ENCODE data around the gene USHBP1. TPM values are rescaled to one million over a fixed set of nuclear protein-coding genes. Genes with fewer than 3 reads are reported as not detected.

USHBP1 gene
- total and polyA plus RNA-seq, 4 experiments from 2014 or later, result 0.10 to 0.33 TPM; not detected in 2

DNA sequence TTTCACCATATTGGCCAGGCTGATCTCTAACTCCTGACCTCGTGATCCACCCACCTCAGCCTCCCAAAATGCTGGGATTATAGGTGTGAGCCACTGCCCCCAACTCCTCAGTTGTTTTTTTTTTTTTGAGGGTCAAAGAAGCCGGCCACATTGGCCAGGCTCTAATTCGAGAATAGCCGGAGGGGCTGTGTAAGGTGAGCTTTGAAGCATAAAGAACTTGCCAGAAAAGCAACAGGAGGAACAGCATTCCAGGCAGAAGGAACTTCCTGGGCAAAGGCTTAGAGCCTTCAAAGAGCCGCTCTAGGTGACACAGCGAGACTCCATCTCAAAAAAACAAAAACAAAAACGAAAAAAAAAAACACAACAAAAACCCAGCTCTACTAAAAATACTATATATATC is 1.5 kb upstream of the USHBP1 start:
- H3K4me3 ChIP-seq (ENCODE audit: low read length in 2 of 2), result no peak overlapping the region
- H3K36me3 ChIP-seq (ENCODE audit: insufficient read depth, low read length), result peaks cover 5% of the 10 kb centered on the region
- intact Hi-C loops (cut with micrococcal nuclease), result loop anchor here (2.0 to 5.0 kb wide), 2 partner anchors 39 to 71 kb away; partner anchors contain the start of genes GTPBP3 and OCEL1
- H3K27me3 Mint-ChIP-seq, result peaks cover 1 to 2% of the 10 kb centered on the region in 2 donors
- H3K27ac Mint-ChIP-seq, result peak overlapping the region in 3 of 7 donors; percentile 23 to 48 (median 40)
- H3K4me1 ChIP-seq (ENCODE audit: insufficient read depth, low read length), result peaks cover 26% of the 10 kb centered on the region
- POLR2A ChIA-PET (ENCODE audit: partially characterized antibody), result interaction anchor here (1.3 to 3.4 kb wide), 7 partner anchors 40 to 191 kb away, joined by 3 to 39 read pairs (median 11); partner anchors contain the start of genes DDA1, HAUS8, MYO9B and OCEL1
- no peaks in the 10 kb centered on the region for H3K9me3 ChIP-seq (ENCODE audit: control insufficient read depth in 1 of 2, low read length in 2 of 2)
- H3K4me1 Mint-ChIP-seq, result peaks cover 12 to 34% (median 27%) of the 10 kb centered on the region in 4 donors
- H3K9me3 Mint-ChIP-seq, result no peaks in the 10 kb centered on the region
- H3K36me3 Mint-ChIP-seq, result peaks cover 4 to 18% of the 10 kb centered on the region in 2 donors
- no peaks in the 10 kb centered on the region for H3K27me3 ChIP-seq (ENCODE audit: insufficient read depth, low read length)
- DNase-seq, result no peak
- CTCF ChIA-PET (ENCODE audit: partially characterized antibody), result interaction anchor here (0.9 to 6.0 kb wide), 8 partner anchors 11 to 82 kb away, joined by 3 to 47 read pairs (median 5); partner anchors contain the start of gene ANKLE1
- H3K27ac ChIP-seq (ENCODE audit: low read depth, low read length), result no peak overlapping the region
- peak overlapping the region in 1 of 8 donors; percentile 21 for H3K4me3 Mint-ChIP-seq

GRCh38 chr19:17263712-17264640 is 569 bp downstream of the USHBP1 start:
- H3K36me3 ChIP-seq (ENCODE audit: insufficient read depth, low read length), result peaks cover 3% of the 10 kb centered on the region
- H3K27ac ChIP-seq (ENCODE audit: low read depth, low read length), result no peak overlapping the region
- no peak for DNase-seq
- CTCF ChIA-PET (ENCODE audit: partially characterized antibody), result interaction anchor here (0.8 to 8.0 kb wide), 7 partner anchors 11 to 155 kb away, joined by 3 to 65 read pairs (median 4); partner anchors contain the start of genes ANKLE1 and OCEL1
- no peaks in the 10 kb centered on the region for H3K9me3 ChIP-seq (ENCODE audit: control insufficient read depth in 1 of 2, low read length in 2 of 2)
- Mint-ChIP-seq H3K9me3 (no peaks in the 10 kb centered on the region), H3K27me3 (peaks cover 1 to 2% of the 10 kb centered on the region in 2 donors), H3K4me3 (no peak overlapping the region), H3K27ac (peak overlapping the region in 6 of 7 donors; percentile 7 to 92 (median 51)), H3K36me3 (peaks cover 0 to 10% of the 10 kb centered on the region in 2 donors), H3K4me1 (peaks cover 15 to 39% (median 31%) of the 10 kb centered on the region in 4 donors)
- H3K27me3 ChIP-seq (ENCODE audit: insufficient read depth, low read length), result no peaks in the 10 kb centered on the region
- intact Hi-C loops (cut with micrococcal nuclease), result no loop called here
- peaks cover 29% of the 10 kb centered on the region for H3K4me1 ChIP-seq (ENCODE audit: insufficient read depth, low read length)
- POLR2A ChIA-PET (ENCODE audit: partially characterized antibody), result interaction anchor here (0.8 to 1.2 kb wide), 2 partner anchors 19 to 125 kb away, joined by 3 read pairs; no protein-coding TSS in a partner anchor
- no peak overlapping the region for H3K4me3 ChIP-seq (ENCODE audit: low read length in 2 of 2)

DNA sequence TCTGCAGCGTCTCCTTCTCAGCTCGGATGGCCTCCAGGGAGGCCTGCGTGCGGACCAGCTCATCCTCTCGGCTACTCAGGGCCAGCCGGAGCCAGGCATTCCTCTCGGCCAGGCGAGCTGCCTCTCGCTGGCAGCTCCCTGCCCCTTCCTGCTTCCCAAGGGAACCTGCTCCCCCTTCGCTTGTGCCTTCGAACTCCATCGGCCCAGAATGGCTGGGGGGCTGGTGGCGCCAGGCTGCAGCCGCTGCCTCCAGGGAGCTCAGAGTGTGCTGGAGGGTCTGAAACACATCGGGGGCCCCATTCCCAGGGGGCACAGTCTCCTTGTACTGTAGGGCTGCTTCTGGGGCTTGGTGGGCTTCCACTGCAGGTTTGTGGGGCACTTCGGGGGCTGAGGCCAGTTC is 2.0 kb downstream of the USHBP1 start:
- intact Hi-C loops (cut with micrococcal nuclease), result no loop called here
- H3K9me3 Mint-ChIP-seq, result no peaks in the 10 kb centered on the region
- H3K36me3 Mint-ChIP-seq, result peaks cover 0 to 5% of the 10 kb centered on the region in 2 donors
- Histone ChIP-seq H3K9me3 (ENCODE audit: control insufficient read depth in 1 of 2, low read length in 2 of 2) (no peaks in the 10 kb centered on the region), H3K36me3 (ENCODE audit: insufficient read depth, low read length) (no peaks in the 10 kb centered on the region), H3K4me3 (ENCODE audit: low read length in 2 of 2) (no peak overlapping the region), H3K4me1 (ENCODE audit: insufficient read depth, low read length) (peaks cover 20% of the 10 kb centered on the region), H3K27ac (ENCODE audit: low read depth, low read length) (no peak overlapping the region), H3K27me3 (ENCODE audit: insufficient read depth, low read length) (no peaks in the 10 kb centered on the region)
- no peak overlapping the region for H3K4me3 Mint-ChIP-seq
- peaks cover 11 to 31% (median 25%) of the 10 kb centered on the region in 4 donors for H3K4me1 Mint-ChIP-seq
- H3K27me3 Mint-ChIP-seq, result peaks cover 1 to 2% of the 10 kb centered on the region in 2 donors
- no peak for DNase-seq
- ChIA-PET POLR2A (ENCODE audit: partially characterized antibody) (no interaction called here), CTCF (ENCODE audit: partially characterized antibody) (interaction anchor here (1.1 to 8.0 kb wide), 4 partner anchors 19 to 125 kb away, joined by 3 to 83 read pairs (median 34); partner anchors contain the start of genes ANKLE1 and OCEL1)
- peak overlapping the region in 2 of 7 donors; percentile 43 to 55 for H3K27ac Mint-ChIP-seq

DNA sequence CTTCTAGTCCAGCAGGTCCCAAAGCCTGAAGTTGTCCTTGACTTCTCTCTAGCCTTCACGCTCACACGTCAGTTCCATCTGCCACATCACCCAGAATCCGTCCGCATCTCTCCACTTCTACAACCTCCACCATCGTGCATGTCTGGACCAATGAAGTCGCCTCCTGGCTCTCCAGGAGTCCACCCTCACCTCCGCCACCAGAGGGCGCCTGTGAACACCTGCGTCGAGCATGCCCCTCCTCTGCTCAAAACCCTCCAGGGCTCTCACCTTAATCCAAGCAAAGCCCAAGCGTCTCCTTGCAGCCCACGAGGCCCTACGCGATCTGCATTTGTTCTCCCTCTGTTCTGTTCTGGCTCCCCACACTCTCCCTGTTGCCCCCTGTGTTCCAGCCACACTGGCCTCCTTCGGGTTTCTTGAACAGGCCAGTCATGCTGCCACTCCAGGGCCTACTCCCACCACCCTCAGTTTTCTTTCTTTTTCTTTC is 3.7 kb downstream of the USHBP1 start:
- Histone ChIP-seq H3K4me3 (ENCODE audit: low read length in 2 of 2) (no peak overlapping the region), H3K9me3 (ENCODE audit: control insufficient read depth in 1 of 2, low read length in 2 of 2) (no peaks in the 10 kb centered on the region), H3K4me1 (ENCODE audit: insufficient read depth, low read length) (peaks cover 14% of the 10 kb centered on the region), H3K27me3 (ENCODE audit: insufficient read depth, low read length) (no peaks in the 10 kb centered on the region), H3K27ac (ENCODE audit: low read depth, low read length) (no peak overlapping the region), H3K36me3 (ENCODE audit: insufficient read depth, low read length) (no peaks in the 10 kb centered on the region)
- intact Hi-C loops (cut with micrococcal nuclease), result loop anchor here (1.0 kb wide), 2 partner anchors 21 to 194 kb away; no protein-coding TSS in a partner anchor
- Mint-ChIP-seq H3K4me3 (no peak overlapping the region), H3K36me3 (no peaks in the 10 kb centered on the region), H3K4me1 (peaks cover 5 to 22% (median 16%) of the 10 kb centered on the region in 4 donors), H3K27ac (peak overlapping the region in 5 of 7 donors; percentile 1 to 82 (median 47)), H3K27me3 (no peaks in the 10 kb centered on the region), H3K9me3 (no peaks in the 10 kb centered on the region)
- peak; percentile 85 to 88 (median 87) for DNase-seq
- ChIA-PET POLR2A (ENCODE audit: partially characterized antibody) (interaction anchor here (0.7 to 1.7 kb wide), 4 partner anchors 20 to 40 kb away, joined by 3 to 7 read pairs (median 4); partner anchors contain the start of gene ANKLE1), CTCF (ENCODE audit: partially characterized antibody) (interaction anchor here (0.6 to 8.0 kb wide), 27 partner anchors 9 to 284 kb away, joined by 3 to 83 read pairs (median 4); partner anchors contain the start of genes ANKLE1, DDA1, OCEL1 and USE1)

- ChIA-PET CTCF (ENCODE audit: partially characterized antibody) (interaction anchor here (0.6 to 8.0 kb wide), 22 partner anchors 8 to 209 kb away, joined by 3 to 83 read pairs (median 4); partner anchors contain the start of genes ANKLE1, DDA1, MRPL34 and OCEL1), POLR2A (ENCODE audit: partially characterized antibody) (interaction anchor here (0.7 to 1.7 kb wide), 4 partner anchors 21 to 39 kb away, joined by 3 to 7 read pairs (median 4); partner anchors contain the start of gene ANKLE1)
- no peaks in the 10 kb centered on the region for H3K27me3 Mint-ChIP-seq
- no peak for DNase-seq
- peaks cover 5 to 21% (median 16%) of the 10 kb centered on the region in 4 donors for H3K4me1 Mint-ChIP-seq
- intact Hi-C loops (cut with micrococcal nuclease), result no loop called here
- no peak overlapping the region for H3K27ac ChIP-seq (ENCODE audit: low read depth, low read length)
- H3K36me3 Mint-ChIP-seq, result no peaks in the 10 kb centered on the region
- H3K27ac Mint-ChIP-seq, result no peak overlapping the region
- H3K9me3 ChIP-seq (ENCODE audit: control insufficient read depth in 1 of 2, low read length in 2 of 2), result no peaks in the 10 kb centered on the region
- H3K4me3 Mint-ChIP-seq, result no peak overlapping the region
- no peaks in the 10 kb centered on the region for H3K9me3 Mint-ChIP-seq
- peaks cover 10% of the 10 kb centered on the region for H3K4me1 ChIP-seq (ENCODE audit: insufficient read depth, low read length)
- no peak overlapping the region for H3K4me3 ChIP-seq (ENCODE audit: low read length in 2 of 2)
- H3K36me3 ChIP-seq (ENCODE audit: insufficient read depth, low read length), result no peaks in the 10 kb centered on the region
- H3K27me3 ChIP-seq (ENCODE audit: insufficient read depth, low read length), result no peaks in the 10 kb centered on the region
These were observed 4.6 kb downstream of the USHBP1 start for GRCh38 chr19:17259934-17260333.

DNA sequence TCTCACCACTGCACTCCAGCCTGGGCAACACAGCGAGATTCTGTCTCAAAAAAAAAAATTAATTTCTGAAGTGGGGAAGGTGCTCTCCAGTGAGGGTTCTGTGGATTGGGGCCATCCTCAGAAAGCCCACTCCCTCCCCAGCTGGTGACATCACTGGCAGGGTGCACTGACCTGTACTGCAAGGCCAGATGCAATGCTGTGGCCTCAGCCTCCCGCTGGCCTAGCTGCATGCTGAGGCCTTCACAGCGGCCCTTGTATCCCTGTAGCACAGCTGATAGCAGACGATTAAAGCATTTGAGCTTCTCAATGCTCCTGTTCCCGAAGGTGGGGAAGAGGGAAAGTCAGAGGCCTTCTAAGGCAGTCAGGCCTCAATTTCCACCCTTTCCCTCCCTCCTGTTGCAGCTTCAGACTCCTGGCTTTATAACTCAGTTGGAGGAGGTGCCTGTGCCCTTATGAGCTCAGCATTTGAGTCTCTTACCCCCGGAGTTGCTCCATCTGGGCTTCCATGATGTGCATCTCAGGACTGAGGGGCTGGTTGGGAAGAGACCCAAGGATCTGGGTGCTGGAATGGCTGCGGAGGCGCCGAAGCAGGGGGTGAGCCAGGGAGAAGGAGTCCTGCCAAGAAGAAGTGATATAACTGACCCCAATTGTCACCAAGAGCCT is 5.3 kb downstream of the USHBP1 start:
- ChIA-PET POLR2A (ENCODE audit: partially characterized antibody) (interaction anchor here (0.7 kb wide), 1 partner anchor 22 kb away, joined by 4 read pairs; the partner anchor contains the start of gene ANKLE1), CTCF (ENCODE audit: partially characterized antibody) (interaction anchor here (0.5 to 8.0 kb wide), 14 partner anchors 8 to 1163 kb away, joined by 3 to 83 read pairs (median 6); partner anchors contain the start of genes ANKLE1, BABAM1, DDA1 and MRPL34)
- no peak for DNase-seq
- peaks cover 4% of the 10 kb centered on the region for H3K4me1 ChIP-seq (ENCODE audit: insufficient read depth, low read length)
- H3K36me3 ChIP-seq (ENCODE audit: insufficient read depth, low read length), result no peaks in the 10 kb centered on the region
- no peak overlapping the region for H3K27ac ChIP-seq (ENCODE audit: low read depth, low read length)
- Mint-ChIP-seq H3K27me3 (no peaks in the 10 kb centered on the region), H3K4me3 (no peak overlapping the region), H3K4me1 (peaks cover 5 to 15% (median 9%) of the 10 kb centered on the region in 4 donors), H3K36me3 (no peaks in the 10 kb centered on the region), H3K27ac (no peak overlapping the region), H3K9me3 (no peaks in the 10 kb centered on the region)
- intact Hi-C loops (cut with micrococcal nuclease), result no loop called here
- H3K9me3 ChIP-seq (ENCODE audit: control insufficient read depth in 1 of 2, low read length in 2 of 2), result no peaks in the 10 kb centered on the region
- no peaks in the 10 kb centered on the region for H3K27me3 ChIP-seq (ENCODE audit: insufficient read depth, low read length)
- H3K4me3 ChIP-seq (ENCODE audit: low read length in 2 of 2), result no peak overlapping the region

All from CD4-positive, alpha-beta memory T cell (primary cell).